HepG2 (cell line): ENCODE data around the gene ACAP1. TPM values are rescaled to one million over a fixed set of nuclear protein-coding genes. Genes with fewer than 3 reads are reported as not detected.

Source experiments
- ATAC-seq: fragments of 200-7000 bp; cut with Tn5 transposase; 3 replicates; pipeline ENCODE4 v1.9.1; 2020; ENCODE audit warnings: mild to moderate bottlenecking, moderate library complexity
- BruUV-seq: library from RNA; stranded (reverse); fragments of 400-500 nt; replicated peaks from 2 replicates; lab custom pipeline; 2021; lab: Mats Ljungman, UMichigan
- CTCF ChIA-PET: fragments of 300-600 bp; formaldehyde crosslinking; extraction: SDS; loops from one replicate; lab custom pipeline; 2021; ENCODE audit warnings: low total read pairs, inconsistent platforms, low intra/inter-chr PET ratio; lab: Yijun Ruan, JAX
- POLR2A ChIA-PET: fragments of 350-600 bp; sonication (Branson Sonifier 250); formaldehyde crosslinking; loops from one replicate; lab custom pipeline; 2020; ENCODE audit warnings: antibody characterized with exemption, inconsistent platforms; lab: Yijun Ruan, JAX
- DNase-seq: peaks from one replicate; pipeline ENCODE4 v3.0.0-alpha.2; 2015; ENCODE audit warnings: low spot score
- FAIRE-seq: peaks from 3 replicates; lab custom pipeline; 2011; peaks lifted over from hg19 to GRCh38; lab: Jason Lieb, UNC
- H2AFZ ChIP-seq: one replicate; pipeline ENCODE4 v1.6.1; 2011; ENCODE audit warnings: low read length, inconsistent platforms
- H3K27ac ChIP-seq: fragments of 300-600 bp; 3 replicates; pipeline ENCODE4 v1.8.0; 2011; ENCODE audit warnings: mixed run types, mild to moderate bottlenecking, mixed read lengths, low read length, inconsistent platforms; ENCODE audit not compliant: insufficient read depth; ENCODE audit errors: extremely low read length
- H3K27me3 ChIP-seq, 2 experiments: fragments of 200-600 bp in 1 of 2; 2 replicates in 1 of 2; 3 replicates in 1 of 2; pipeline versions ENCODE4 v1.6.0 to v1.8.0; 2011; ENCODE audit warnings: low read length in 2 of 2, mild to moderate bottlenecking in 2 of 2, moderate library complexity in 2 of 2, inconsistent platforms in 1 of 2; ENCODE audit not compliant: insufficient read depth in 2 of 2, control insufficient read depth in 1 of 2
- H3K36me3 ChIP-seq, 2 experiments: fragments of 200-600 bp in 1 of 2; replicated peaks in 1 of 2; 2 replicates in 1 of 2; 3 replicates in 1 of 2; pipeline versions ENCODE4 v1.5.1 to v1.8.0; 2011; ENCODE audit warnings: low read length in 2 of 2, inconsistent platforms in 1 of 2; ENCODE audit not compliant: insufficient read depth in 2 of 2, control insufficient read depth in 1 of 2
- H3K4me1 ChIP-seq: 2 replicates; pipeline ENCODE4 v1.5.1; 2012; ENCODE audit warnings: low read length, inconsistent platforms; ENCODE audit not compliant: insufficient read depth
- H3K4me2 ChIP-seq: 2 replicates; pipeline ENCODE4 v1.6.0; 2011; ENCODE audit warnings: low read depth, low read length, inconsistent platforms
- H3K4me3 ChIP-seq, 3 experiments: fragments of 200-600 bp in 1 of 3; sonication (generic), shearing (Covaris generic) in 1 of 3; replicated peaks in 1 of 3; 2 replicates each; pipeline ENCODE4 v1.5.1; 2011 to 2016; ENCODE audit warnings: low read length in 3 of 3, inconsistent platforms in 2 of 3, low read depth in 2 of 3, mild to moderate bottlenecking in 2 of 3, control low read depth in 1 of 3, mixed read lengths in 1 of 3; ENCODE audit not compliant: insufficient read depth in 1 of 3
- H3K79me2 ChIP-seq: one replicate; pipeline ENCODE4 v1.6.1; 2011; ENCODE audit warnings: low read length, inconsistent platforms; ENCODE audit not compliant: insufficient read depth
- H3K9ac ChIP-seq: 2 replicates; pipeline ENCODE4 v1.6.0; 2011; ENCODE audit warnings: mild to moderate bottlenecking, low read depth, low read length, inconsistent platforms; ENCODE audit not compliant: insufficient read depth
- H3K9me3 ChIP-seq: 2 replicates; pipeline ENCODE4 v1.5.1; 2012; ENCODE audit warnings: mild to moderate bottlenecking, low read length
- H4K20me1 ChIP-seq: 2 replicates; pipeline ENCODE4 v1.6.0; 2011; ENCODE audit warnings: inconsistent platforms, mild to moderate bottlenecking, low read length, moderate library complexity; ENCODE audit not compliant: insufficient read depth
- FOXC1 ChIP-seq: sonication (generic); formaldehyde crosslinking; IDR thresholded peaks from 2 replicates; pipeline ENCODE4 v1.8.0; 2022; ENCODE audit warnings: mild to moderate bottlenecking, missing genetic modification reagents, borderline replicate concordance
- HNRNPL ChIP-seq: fragments of 200-400 bp; formaldehyde crosslinking; IDR thresholded peaks from 2 replicates; pipeline ENCODE4 v1.6.1; 2017; ENCODE audit warnings: mild to moderate bottlenecking, low read depth, low read length
- JUND ChIP-seq: sonication (generic); formaldehyde crosslinking; IDR thresholded peaks from 2 replicates; pipeline ENCODE4 v1.8.0; 2022; ENCODE audit warnings: mild to moderate bottlenecking, missing genetic modification reagents
- MED1 ChIP-seq: sonication (generic); formaldehyde crosslinking; IDR thresholded peaks from 2 replicates; pipeline ENCODE4 v1.4.0; 2020; ENCODE audit warnings: missing genetic modification reagents
- NAIF1 ChIP-seq: sonication (generic); formaldehyde crosslinking; IDR thresholded peaks from 2 replicates; pipeline ENCODE4 v1.5.0; 2020; ENCODE audit warnings: mild to moderate bottlenecking, missing genetic modification reagents, borderline replicate concordance
- YEATS4 ChIP-seq: sonication (generic); formaldehyde crosslinking; IDR thresholded peaks from 2 replicates; pipeline ENCODE4 v1.4.0; 2020; ENCODE audit warnings: missing genetic modification reagents, borderline replicate concordance
- ZBTB44 ChIP-seq: sonication (generic); formaldehyde crosslinking; IDR thresholded peaks from 2 replicates; pipeline ENCODE4 v1.4.0; 2020; ENCODE audit warnings: missing genetic modification reagents
- ZHX2 ChIP-seq, 2 experiments: sonication (generic) in 1 of 2; formaldehyde crosslinking in 1 of 2; IDR thresholded peaks; 2 replicates each; pipeline versions ENCODE4 v1.6.1 to v1.9.0; 2014 to 2022; ENCODE audit warnings: antibody characterized with exemption in 1 of 2, borderline replicate concordance in 1 of 2, inconsistent platforms in 1 of 2, low read depth in 1 of 2, missing genetic modification reagents in 1 of 2
- ZNF232 ChIP-seq: sonication (generic); formaldehyde crosslinking; IDR thresholded peaks from 2 replicates; pipeline ENCODE4 v1.4.0; 2020; ENCODE audit warnings: missing genetic modification reagents, borderline replicate concordance
- ZNF564 ChIP-seq: sonication (generic); formaldehyde crosslinking; IDR thresholded peaks from 2 replicates; pipeline ENCODE4 v1.8.1; 2023; ENCODE audit warnings: mild to moderate bottlenecking, missing genetic modification reagents
- ZNF777 ChIP-seq: sonication (generic); formaldehyde crosslinking; IDR thresholded peaks from 2 replicates; pipeline ENCODE4 v1.4.0; 2020; ENCODE audit warnings: missing genetic modification reagents
- ZSCAN30 ChIP-seq: sonication (generic); formaldehyde crosslinking; IDR thresholded peaks from 2 replicates; pipeline ENCODE4 v1.5.0; 2020; ENCODE audit warnings: mild to moderate bottlenecking, missing genetic modification reagents
- WGBS: methylation state at CpG from one replicate; pipeline ENCODE4 v1.1.6; 2017; ENCODE audit warnings: low lambda C conversion rate; 5-methylcytosine and 5-hydroxymethylcytosine counted together
- in situ Hi-C: cut with HindIII; loops from 2 replicates; pipeline ENCODE4 v1.10.0; 2017; ENCODE audit warnings: low pct_unique_long_range_greater_than_20kb; ENCODE audit not compliant: extremely low pct_ligation_motif_present
- intact Hi-C: fragments of 100-400 bp; cut with micrococcal nuclease; formaldehyde crosslinking; loops from one replicate; pipeline ENCODE4 v1.10.0; 2022; ENCODE audit not compliant: unreplicated experiment
- polyA plus RNA-seq, 8 experiments: library from polyadenylated mRNA; depleted of rRNA in 3 of 8; stranded (reverse) in 7 of 8; unstranded in 1 of 8; fragments of >200 nt; fragmentation: Illumina TruSeq in 4 of 8; extraction: Trizol in 4 of 8; gene quantifications; 2 replicates each; pipeline versions ENCODE4 v1.2.1 to v1.2.3, GENCODE V29; 2011 to 2016; ENCODE audit warnings: low read depth in 4 of 8, missing spikeins in 1 of 8, mixed read lengths in 1 of 8; ENCODE audit not compliant: insufficient read depth in 1 of 8
- total RNA-seq, 5 experiments: library from RNA; depleted of rRNA; stranded (reverse); fragments of >200 nt; fragmentation: Illumina TruSeq; extraction: Trizol; gene quantifications; 2 replicates each; pipeline ENCODE4 v1.2.3, GENCODE V29; 2016; ENCODE audit warnings: low read depth in 1 of 5
- TF ChIP-seq, protein P1 (sequence below): sonication (generic); formaldehyde crosslinking; IDR thresholded peaks from 2 replicates; pipeline ENCODE4 v1.8.0; 2022; ENCODE audit warnings: mild to moderate bottlenecking, missing genetic modification reagents

The ACAP1 gene
- total and polyA plus RNA-seq, 2 of the 13 experiments (the other 11 are each of a cell fraction or from before 2014, with no cell fraction given), result 1.3 to 2.5 TPM

DNA sequence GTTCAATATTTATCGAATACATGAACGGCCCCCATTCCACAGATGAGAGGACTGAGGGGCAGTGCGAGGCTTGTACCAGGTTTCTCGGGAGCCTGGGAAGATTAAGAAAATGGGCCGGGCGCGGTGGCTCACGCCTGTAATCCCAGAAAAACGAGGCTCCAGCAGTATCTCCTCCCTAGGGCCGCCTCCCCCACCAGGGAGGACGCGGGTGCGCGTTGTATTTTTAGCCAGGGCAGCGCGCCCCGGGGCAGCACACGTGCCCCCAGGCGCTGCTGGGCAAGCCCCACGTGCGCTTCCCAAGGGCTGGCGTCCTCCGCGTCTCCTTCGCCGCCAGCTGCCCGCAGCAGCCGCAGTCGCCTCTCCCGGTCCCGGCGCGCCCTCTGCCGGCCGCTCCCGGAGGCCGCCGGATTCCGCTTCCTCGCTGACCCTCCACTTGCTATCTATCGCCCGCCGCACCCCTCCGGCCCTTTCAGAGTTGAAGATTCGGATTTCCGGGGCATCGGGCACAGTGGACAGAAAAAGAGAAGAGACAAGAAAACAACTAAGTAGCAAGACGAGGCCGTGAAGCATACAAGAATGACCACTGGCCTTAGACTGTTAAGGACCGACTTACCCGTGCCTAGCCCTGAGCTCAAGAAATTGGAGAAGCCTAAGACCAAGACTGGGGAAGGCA is 40.0 kb upstream of the ACAP1 start:
- peaks cover 41% of the 10 kb centered on the region for H3K4me1 ChIP-seq
- POLR2A ChIA-PET, result interaction anchor here (0.6 to 1.9 kb wide), 10 partner anchors 14 to 260 kb away, joined by 3 to 22 read pairs (median 5); partner anchors contain the start of genes GABARAP, NEURL4, SLC16A13 and SLC2A4
- in situ Hi-C loops (no loop called here), intact Hi-C loops (loop anchor here (1.0 kb wide), 1 partner anchor 16 kb away; no protein-coding TSS in a partner anchor)
- peaks cover 2 to 11% of the 10 kb centered on the region in 2 experiments; a peak in 2 of 5 replicates for H3K27me3 ChIP-seq
- H3K27ac ChIP-seq, result no peak overlapping the region
- peak overlapping the region; percentile 69 for H2AFZ ChIP-seq
- BruUV-seq, result no TSS peak
- H3K4me2 ChIP-seq, result peak overlapping the region; percentile 88
- no peak overlapping the region for H3K9ac ChIP-seq
- no peaks in the 10 kb centered on the region for H4K20me1 ChIP-seq
- no peaks in the 10 kb centered on the region for H3K36me3 ChIP-seq
- CTCF ChIA-PET, result interaction anchor here (1.1 to 2.6 kb wide), 5 partner anchors 16 to 76 kb away, joined by 4 to 43 read pairs (median 6); partner anchors contain the start of genes ELP5 and SLC2A4
- no peaks in the 10 kb centered on the region for H3K79me2 ChIP-seq
- no peaks in the 10 kb centered on the region for H3K9me3 ChIP-seq
- FAIRE-seq (no peak), DNase-seq (peak; percentile 56), ATAC-seq (peak; percentile 63)
- WGBS, result 6% methylated on average over 31 of the region's 51 CpGs
- H3K4me3 ChIP-seq, result peak overlapping the region in 1 of 3 experiments; percentile 50; a peak in 2 of 6 replicates
- no peak for TF ChIP-seq ZNF232 (CRISPR knock-in tag)
- TF ChIP-seq ZNF564, result peak; percentile 70; the same call in 1 of the 2 replicates
- TF ChIP-seq HNRNPL, result 0 out of 2 replicates have a peak, but pooled peaks have one; percentile 61
- peak; percentile 77; the same call in 1 of the 2 replicates for TF ChIP-seq YEATS4 (CRISPR knock-in tag)
- no peak for TF ChIP-seq ZSCAN30 (CRISPR knock-in tag)
- TF ChIP-seq MED1 (CRISPR knock-in tag), result peak; percentile 54; the same call in 1 of the 2 replicates
- TF ChIP-seq NAIF1 (CRISPR knock-in tag), result peak; percentile 83; the same call in 1 of the 2 replicates
- TF ChIP-seq JUND (CRISPR knock-in tag), result no peak
- peak; percentile 43; the same call in 1 of the 2 replicates for TF ChIP-seq ZNF777 (CRISPR knock-in tag)
- TF ChIP-seq, protein P1, sequence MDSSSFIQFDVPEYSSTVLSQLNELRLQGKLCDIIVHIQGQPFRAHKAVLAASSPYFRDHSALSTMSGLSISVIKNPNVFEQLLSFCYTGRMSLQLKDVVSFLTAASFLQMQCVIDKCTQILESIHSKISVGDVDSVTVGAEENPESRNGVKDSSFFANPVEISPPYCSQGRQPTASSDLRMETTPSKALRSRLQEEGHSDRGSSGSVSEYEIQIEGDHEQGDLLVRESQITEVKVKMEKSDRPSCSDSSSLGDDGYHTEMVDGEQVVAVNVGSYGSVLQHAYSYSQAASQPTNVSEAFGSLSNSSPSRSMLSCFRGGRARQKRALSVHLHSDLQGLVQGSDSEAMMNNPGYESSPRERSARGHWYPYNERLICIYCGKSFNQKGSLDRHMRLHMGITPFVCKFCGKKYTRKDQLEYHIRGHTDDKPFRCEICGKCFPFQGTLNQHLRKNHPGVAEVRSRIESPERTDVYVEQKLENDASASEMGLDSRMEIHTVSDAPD (CRISPR knock-in tag), result no peak
- TF ChIP-seq ZHX2 (IDR thresholded peaks at IDR 0.05; ENCODE audit: low read depth), result 0 out of 2 replicates have a peak, but pooled peaks have one; percentile 33
- TF ChIP-seq ZHX2 (CRISPR knock-in tag; IDR thresholded peaks at IDR 0.05; ENCODE audit: borderline replicate concordance), result peak; percentile 42; the same call in 1 of the 2 replicates
- 0 out of 2 replicates have a peak, but pooled peaks have one; percentile 31 for TF ChIP-seq ZBTB44 (CRISPR knock-in tag)
- TF ChIP-seq FOXC1, result peak; percentile 54; the same call in 1 of the 2 replicates
